HG03460 (cell line): ENCODE measurements around the gene TNFAIP6.
A peak's percentile ranks its signal among the peaks of the same experiment; 100 is the strongest.

Experiments used
- ATAC-seq: cut with Tn5 transposase; IDR thresholded peaks from one replicate; pipeline ENCODE4 v1.9.1; 2021; ENCODE audit not compliant: unreplicated experiment

Gene TNFAIP6

GRCh38 chr2:151359768-151360461 is 2.5 kb downstream of the TNFAIP6 start:
- ATAC-seq = no peak

GRCh38 chr2:151361674-151362370 is 4.4 kb downstream of the TNFAIP6 start:
- ATAC-seq = no peak

GRCh38 chr2:151363709-151364108 is 6.3 kb downstream of the TNFAIP6 start:
- peak; percentile 79 for ATAC-seq

GRCh38 chr2:151367571-151367970 is 10.2 kb downstream of the TNFAIP6 start:
- no peak for ATAC-seq

- peak; percentile 96 for ATAC-seq
These were observed 17.0 kb downstream of the TNFAIP6 start for GRCh38 chr2:151374436-151374835.

GRCh38 chr2:151379169-151379568 is 21.8 kb downstream of the TNFAIP6 start:
- ATAC-seq = no peak

GRCh38 chr2:151380580-151381235 is 23.3 kb downstream of the TNFAIP6 start:
- no peak for ATAC-seq

GRCh38 chr2:151381266-151381665 is 23.9 kb downstream of the TNFAIP6 start:
- ATAC-seq = no peak

- ATAC-seq = no peak
These were observed 30.6 kb downstream of the TNFAIP6 start for GRCh38 chr2:151388011-151388410.

GRCh38 chr2:151391436-151391835 is 34.0 kb downstream of the TNFAIP6 start:
- ATAC-seq = no peak

GRCh38 chr2:151394509-151394908 is 37.1 kb downstream of the TNFAIP6 start:
- ATAC-seq = no peak

GRCh38 chr2:151395509-151396374 is 38.4 kb downstream of the TNFAIP6 start:
- no peak for ATAC-seq

- ATAC-seq = no peak
These were observed 42.6 kb downstream of the TNFAIP6 start for GRCh38 chr2:151399981-151400380.

- ATAC-seq = no peak
These were observed 43.8 kb downstream of the TNFAIP6 start for GRCh38 chr2:151401149-151401548.

GRCh38 chr2:151403914-151404313 is 46.5 kb downstream of the TNFAIP6 start:
- ATAC-seq = no peak

- ATAC-seq = no peak
These were observed 48.0 kb downstream of the TNFAIP6 start for GRCh38 chr2:151405376-151405775.

GRCh38 chr2:151407281-151407680 is 49.9 kb downstream of the TNFAIP6 start:
- ATAC-seq = no peak

GRCh38 chr2:151408788-151409600 is 51.6 kb downstream of the TNFAIP6 start:
- no peak for ATAC-seq

- peak; percentile 92 for ATAC-seq
These were observed 52.5 kb downstream of the TNFAIP6 start, which contains the start of gene RIF1 for GRCh38 chr2:151409601-151410484. Gene RIF1, plus strand, starts transcription at chr2:151409902. Its CDS starts 522 bp downstream, at chr2:151410424.
